ENCODE results near the gene USP6.
"Not testable (repeated sequence)": the region's sequence is repeated elsewhere in the genome, so short reads cannot be mapped to it uniquely, and the experiment has no call there.

The USP6 gene

GRCh38 chr17:5132503-5133225, 16.8 kb downstream of the USP6 start:
- not testable (repeated sequence) for H3K4me2 ChIP-seq (ENCODE audit: low read length); H3K4me1 ChIP-seq; H3K4me3 ChIP-seq (ENCODE audit: low read depth, low read length); H2AFZ ChIP-seq; H3K79me2 ChIP-seq; H3K27ac ChIP-seq; H3K9me3 ChIP-seq (ENCODE audit: control insufficient read depth, low read length); H3K9ac ChIP-seq; H3K27me3 ChIP-seq (ENCODE audit: control insufficient read depth, insufficient read depth, low read length); H3K36me3 ChIP-seq (ENCODE audit: control insufficient read depth, insufficient read depth, low read length)

DNA sequence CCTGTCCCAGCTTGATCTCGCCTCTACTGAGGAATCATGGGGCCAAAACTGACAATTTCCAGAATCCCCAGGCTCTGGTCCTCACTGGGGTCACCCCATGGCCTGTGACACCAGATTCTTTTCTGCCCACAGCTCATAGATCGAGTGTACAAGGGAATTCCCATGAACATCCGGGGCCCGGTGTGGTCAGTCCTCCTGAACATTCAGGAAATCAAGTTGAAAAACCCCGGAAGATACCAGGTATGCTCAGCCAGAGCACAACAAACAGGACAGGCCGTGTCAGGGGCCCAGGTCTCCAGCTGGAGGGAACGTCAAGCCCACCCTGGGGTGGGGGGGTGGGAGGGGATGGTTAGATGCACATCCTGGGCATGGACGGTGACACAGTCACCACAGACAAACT, 17.5 kb downstream of the USP6 start:
- H3K9me3 ChIP-seq (ENCODE audit: control insufficient read depth, low read length), result no peaks in the 10 kb centered on the region
- H2AFZ ChIP-seq, result no peak overlapping the region
- no peak overlapping the region for H3K4me3 ChIP-seq (ENCODE audit: low read depth, low read length)
- H3K79me2 ChIP-seq, result no peaks in the 10 kb centered on the region
- no peak for TF ChIP-seq CTCF (IDR thresholded peaks at IDR 0.05)
- H3K36me3 ChIP-seq (ENCODE audit: control insufficient read depth, insufficient read depth, low read length), result no peaks in the 10 kb centered on the region
- H3K27me3 ChIP-seq (ENCODE audit: control insufficient read depth, insufficient read depth, low read length), result no peaks in the 10 kb centered on the region
- no peak overlapping the region for H3K27ac ChIP-seq
- H3K4me1 ChIP-seq, result no peaks in the 10 kb centered on the region
- no peak overlapping the region for H3K9ac ChIP-seq
- no peak overlapping the region for H3K4me2 ChIP-seq (ENCODE audit: low read length)

- H3K4me2 ChIP-seq (ENCODE audit: low read length); H3K9me3 ChIP-seq (ENCODE audit: control insufficient read depth, low read length); H3K4me3 ChIP-seq (ENCODE audit: low read depth, low read length); H3K27me3 ChIP-seq (ENCODE audit: control insufficient read depth, insufficient read depth, low read length); H3K4me1 ChIP-seq; H3K36me3 ChIP-seq (ENCODE audit: control insufficient read depth, insufficient read depth, low read length); H2AFZ ChIP-seq; H3K9ac ChIP-seq; H3K27ac ChIP-seq; H3K79me2 ChIP-seq: not testable (repeated sequence)
Measured at GRCh38 chr17:5133961-5134360, 18.1 kb downstream of the USP6 start.

GRCh38 chr17:5134571-5134970, 18.7 kb downstream of the USP6 start:
- not testable (repeated sequence) for H3K9ac ChIP-seq; H3K9me3 ChIP-seq (ENCODE audit: control insufficient read depth, low read length); H3K4me2 ChIP-seq (ENCODE audit: low read length); H3K27me3 ChIP-seq (ENCODE audit: control insufficient read depth, insufficient read depth, low read length); H2AFZ ChIP-seq; H3K79me2 ChIP-seq; H3K36me3 ChIP-seq (ENCODE audit: control insufficient read depth, insufficient read depth, low read length); H3K27ac ChIP-seq; H3K4me1 ChIP-seq; H3K4me3 ChIP-seq (ENCODE audit: low read depth, low read length)

GRCh38 chr17:5135131-5135712, 19.4 kb downstream of the USP6 start:
- not testable (repeated sequence) for H3K27ac ChIP-seq; H2AFZ ChIP-seq; H3K4me3 ChIP-seq (ENCODE audit: low read depth, low read length); H3K9ac ChIP-seq; H3K36me3 ChIP-seq (ENCODE audit: control insufficient read depth, insufficient read depth, low read length); H3K79me2 ChIP-seq; H3K4me2 ChIP-seq (ENCODE audit: low read length); H3K4me1 ChIP-seq; H3K27me3 ChIP-seq (ENCODE audit: control insufficient read depth, insufficient read depth, low read length); H3K9me3 ChIP-seq (ENCODE audit: control insufficient read depth, low read length)

DNA sequence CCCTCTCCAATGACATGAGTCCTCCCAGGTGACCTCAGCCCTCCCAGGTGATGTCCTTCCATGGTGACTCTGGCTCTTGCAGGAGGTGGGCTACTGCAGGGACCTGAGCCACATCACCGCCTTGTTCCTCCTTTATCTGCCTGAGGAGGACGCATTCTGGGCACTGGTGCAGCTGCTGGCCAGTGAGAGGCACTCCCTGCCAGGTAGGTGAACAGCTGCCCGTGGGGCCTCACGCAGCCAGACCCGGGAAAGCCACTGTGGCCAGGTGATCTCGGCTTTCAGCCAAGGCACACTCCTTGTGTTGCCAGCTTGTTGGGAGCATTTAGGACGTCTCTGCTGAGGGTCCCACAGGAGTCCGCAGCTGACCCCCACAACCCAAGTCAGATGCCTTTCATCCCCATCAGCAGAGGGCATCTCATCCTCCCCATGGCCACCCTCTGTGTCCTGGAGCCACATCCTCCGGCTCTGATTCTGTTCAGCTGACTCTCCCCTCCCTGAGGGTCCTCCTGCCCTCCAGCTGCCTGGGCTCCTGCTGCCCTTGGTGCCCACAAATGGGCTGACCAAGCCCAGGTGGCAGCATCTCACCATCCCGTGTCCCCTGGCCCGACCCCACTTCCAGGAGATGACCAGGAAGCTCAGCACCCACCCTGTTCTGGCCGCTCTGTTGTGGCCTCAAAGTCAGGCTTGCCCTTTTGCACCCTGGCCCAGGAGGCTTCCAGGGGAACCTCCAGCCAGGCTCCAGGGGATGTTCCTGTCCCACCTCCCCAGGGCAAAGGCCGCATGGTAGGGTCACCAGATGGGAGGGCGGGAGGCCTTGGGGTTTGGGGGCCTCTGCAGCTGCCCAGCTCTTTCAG, 20.1 kb downstream of the USP6 start:
- H2AFZ ChIP-seq, result no peak overlapping the region
- H3K27me3 ChIP-seq (ENCODE audit: control insufficient read depth, insufficient read depth, low read length), result no peaks in the 10 kb centered on the region
- H3K4me3 ChIP-seq (ENCODE audit: low read depth, low read length), result no peak overlapping the region
- H3K36me3 ChIP-seq (ENCODE audit: control insufficient read depth, insufficient read depth, low read length), result no peaks in the 10 kb centered on the region
- H3K27ac ChIP-seq, result no peak overlapping the region
- H3K9ac ChIP-seq, result no peak overlapping the region
- no peaks in the 10 kb centered on the region for H3K9me3 ChIP-seq (ENCODE audit: control insufficient read depth, low read length)
- no peaks in the 10 kb centered on the region for H3K79me2 ChIP-seq
- H3K4me1 ChIP-seq, result no peaks in the 10 kb centered on the region
- no peak overlapping the region for H3K4me2 ChIP-seq (ENCODE audit: low read length)
- TF ChIP-seq CTCF (IDR thresholded peaks at IDR 0.05), result no peak

GRCh38 chr17:5136580-5137412, 21.0 kb downstream of the USP6 start:
- H3K36me3 ChIP-seq (ENCODE audit: control insufficient read depth, insufficient read depth, low read length); H3K4me1 ChIP-seq; H3K4me3 ChIP-seq (ENCODE audit: low read depth, low read length); H3K4me2 ChIP-seq (ENCODE audit: low read length); H3K79me2 ChIP-seq; H2AFZ ChIP-seq; H3K27me3 ChIP-seq (ENCODE audit: control insufficient read depth, insufficient read depth, low read length); H3K9me3 ChIP-seq (ENCODE audit: control insufficient read depth, low read length); H3K9ac ChIP-seq; H3K27ac ChIP-seq: not testable (repeated sequence)

- not testable (repeated sequence) for H3K4me1 ChIP-seq; H3K4me3 ChIP-seq (ENCODE audit: low read depth, low read length); H3K36me3 ChIP-seq (ENCODE audit: control insufficient read depth, insufficient read depth, low read length); H3K9ac ChIP-seq; H3K79me2 ChIP-seq; H3K27me3 ChIP-seq (ENCODE audit: control insufficient read depth, insufficient read depth, low read length); H3K27ac ChIP-seq; H2AFZ ChIP-seq; H3K9me3 ChIP-seq (ENCODE audit: control insufficient read depth, low read length); H3K4me2 ChIP-seq (ENCODE audit: low read length)
Measured at GRCh38 chr17:5137511-5138197, 21.8 kb downstream of the USP6 start.

Data from parathyroid adenoma (tissue), 2 donors.